K562 (cell line): ENCODE measurements around the gene C1orf116. TPM values are rescaled to one million over a fixed set of nuclear protein-coding genes. Genes with fewer than 3 reads are reported as not detected.
A peak's percentile ranks its signal among the peaks of the same experiment; 100 is the strongest.

Experiments
- ATF1 ChIP-seq, 2 experiments: fragments of 450-650 bp in 1 of 2; IDR thresholded peaks; 2 replicates each; pipeline ENCODE4 v1.6.1; 2016; ENCODE audit warnings: missing compliant biosample characterization in 1 of 2, missing genetic modification characterization in 1 of 2
- CTCFL ChIP-seq: IDR thresholded peaks from 2 replicates; pipeline ENCODE4 v1.6.1; 2011; ENCODE audit warnings: borderline replicate concordance, low read depth, mild to moderate bottlenecking, moderate library complexity, low read length; ENCODE audit not compliant: insufficient read depth, poor library complexity, severe bottlenecking
- ERF ChIP-seq: fragments of 450-650 bp; formaldehyde crosslinking; IDR thresholded peaks from 2 replicates; pipeline ENCODE4 v1.4.0; 2020; ENCODE audit warnings: mild to moderate bottlenecking, mixed read lengths
- ETV5 ChIP-seq: sonication (generic); formaldehyde crosslinking; IDR thresholded peaks from 2 replicates; pipeline ENCODE4 v1.4.0; 2020; ENCODE audit warnings: low read depth, mild to moderate bottlenecking, missing genetic modification reagents
- IRF1 ChIP-seq: sonication (generic); formaldehyde crosslinking; IDR thresholded peaks from 2 replicates; pipeline ENCODE4 v1.8.0; 2022; ENCODE audit warnings: missing genetic modification reagents, mild to moderate bottlenecking, borderline replicate concordance
- JUN ChIP-seq, 2 experiments: sonication (generic) in 1 of 2; formaldehyde crosslinking in 1 of 2; IDR thresholded peaks; 2 replicates each; pipeline versions ENCODE4 v1.6.1 to v1.8.0; 2012 to 2022; ENCODE audit warnings: borderline replicate concordance in 2 of 2, mild to moderate bottlenecking in 2 of 2, improper control_type of control experiment in 1 of 2, low read depth in 1 of 2, low read length in 1 of 2, missing genetic modification reagents in 1 of 2
- MAX ChIP-seq: sonication (generic); formaldehyde crosslinking; IDR thresholded peaks from 2 replicates; pipeline ENCODE4 v1.9.0; 2022; ENCODE audit warnings: mild to moderate bottlenecking, missing genetic modification reagents
- MAZ ChIP-seq, 2 experiments: fragments of 450-650 bp in 1 of 2; sonication (generic) in 1 of 2; formaldehyde crosslinking; IDR thresholded peaks in 1 of 2; conservative IDR thresholded peaks in 1 of 2; 2 replicates each; pipeline versions ENCODE4 v1.4.0 to v1.5.0; 2020; ENCODE audit warnings: mild to moderate bottlenecking in 1 of 2, missing genetic modification reagents in 1 of 2
- MCM3 ChIP-seq: fragments of 450-650 bp; IDR thresholded peaks from 2 replicates; pipeline ENCODE4 v1.6.1; 2016
- PATZ1 ChIP-seq: fragments of 250-450 bp; sonication (Bioruptor Pico); IDR thresholded peaks from 2 replicates; pipeline ENCODE4 v1.5.0; 2020; ENCODE audit warnings: mild to moderate bottlenecking, borderline replicate concordance
- PHTF2 ChIP-seq: fragments of 250-450 bp; sonication (Bioruptor Pico); IDR thresholded peaks from 2 replicates; pipeline ENCODE4 v1.5.0; 2021; ENCODE audit warnings: mild to moderate bottlenecking
- ZBED1 ChIP-seq: IDR thresholded peaks from 2 replicates; pipeline ENCODE4 v1.6.1; 2014
- ZNF217 ChIP-seq: sonication (generic); formaldehyde crosslinking; IDR thresholded peaks from 2 replicates; pipeline ENCODE4 v1.8.0; 2022; ENCODE audit warnings: mild to moderate bottlenecking, missing genetic modification reagents
- ZNF644 ChIP-seq: fragments of 200-800 bp; sonication (Bioruptor generic); IDR thresholded peaks from 2 replicates; pipeline ENCODE4 v1.6.1; 2016; ENCODE audit warnings: low read depth, missing genetic modification characterization, missing compliant biosample characterization
- ZSCAN32 ChIP-seq: fragments of 450-650 bp; formaldehyde crosslinking; IDR thresholded peaks from 2 replicates; pipeline ENCODE4 v1.4.0; 2020; ENCODE audit warnings: mild to moderate bottlenecking, moderate library complexity
- polyA plus RNA-seq, 8 experiments: library from polyadenylated mRNA; depleted of rRNA in 4 of 8; stranded (reverse) in 5 of 8; unstranded in 3 of 8; fragments of >200 nt; fragmentation: Nextera tagmentation in 2 of 8; fragmentation: Illumina TruSeq in 1 of 8; extraction: Ambion mirVana in 2 of 8; extraction: Trizol in 1 of 8; gene quantifications; 2 replicates each; pipeline versions ENCODE4 v1.2.1 to v1.2.3, GENCODE V29; 2011 to 2014; ENCODE audit warnings: inconsistent platforms in 1 of 8, missing spikeins in 1 of 8
- total RNA-seq, 7 experiments: library from RNA; depleted of rRNA in 6 of 7; stranded (reverse); fragments of >200 nt in 6 of 7; fragmentation: Illumina TruSeq in 2 of 7; extraction: Trizol in 2 of 7; gene quantifications; 2 replicates each; pipeline versions ENCODE4 v1.2.1 to v1.2.3, GENCODE V29; 2011 to 2021; ENCODE audit warnings: low replicate concordance in 1 of 7

The C1orf116 gene
- total and polyA plus RNA-seq, 9 of the 15 experiments (the other 6 are each of a cell fraction or from before 2014, with no cell fraction given) = 0.62 to 3.0 (median 0.95) TPM

GRCh38 chr1:207050480-207051190 lies 18.1 kb upstream of the C1orf116 start (continued):
- TF ChIP-seq ZSCAN32 (CRISPR knock-in tag) (0 out of 2 replicates have a peak, but pooled peaks have one; percentile 24), MAZ (CRISPR knock-in tag; conservative IDR thresholded peaks at IDR 0.05 in 1 of 2, IDR thresholded peaks at IDR 0.05 in 1 of 2) (peak; percentile 33 to 48; a peak in 2 of 4 replicates), CTCFL (no peak), JUN (IDR thresholded peaks at IDR 0.05; ENCODE audit: borderline replicate concordance, low read depth, low read length) (no peak), JUN (CRISPR knock-in tag; IDR thresholded peaks at IDR 0.05; ENCODE audit: borderline replicate concordance) (peak; percentile 44; the same call in 1 of the 2 replicates), MCM3 (no peak), PHTF2 (no peak), ZBED1 (no peak), MAX (CRISPR knock-in tag) (peak; percentile 60), IRF1 (peak; percentile 87; the same call in 1 of the 2 replicates), ATF1 (CRISPR knock-in tag; IDR thresholded peaks at IDR 0.05) (no peak), ATF1 (tag; IDR thresholded peaks at IDR 0.05) (no peak), PATZ1 (0 out of 2 replicates have a peak, but pooled peaks have one; percentile 24), ZNF644 (tag) (no peak), ERF (CRISPR knock-in tag) (0 out of 2 replicates have a peak, but pooled peaks have one; percentile 33), ETV5 (CRISPR knock-in tag) (no peak), ZNF217 (CRISPR knock-in tag) (no peak)
